CD4-positive, alpha-beta T cell treated with Interleukin-10 for 1 hour (primary cell): ENCODE data around the gene PMEPA1.

ENCODE experiments used
- DNase-seq: peaks from one replicate; pipeline ENCODE4 v3.0.0-alpha.2; 2020

Gene PMEPA1

DNA sequence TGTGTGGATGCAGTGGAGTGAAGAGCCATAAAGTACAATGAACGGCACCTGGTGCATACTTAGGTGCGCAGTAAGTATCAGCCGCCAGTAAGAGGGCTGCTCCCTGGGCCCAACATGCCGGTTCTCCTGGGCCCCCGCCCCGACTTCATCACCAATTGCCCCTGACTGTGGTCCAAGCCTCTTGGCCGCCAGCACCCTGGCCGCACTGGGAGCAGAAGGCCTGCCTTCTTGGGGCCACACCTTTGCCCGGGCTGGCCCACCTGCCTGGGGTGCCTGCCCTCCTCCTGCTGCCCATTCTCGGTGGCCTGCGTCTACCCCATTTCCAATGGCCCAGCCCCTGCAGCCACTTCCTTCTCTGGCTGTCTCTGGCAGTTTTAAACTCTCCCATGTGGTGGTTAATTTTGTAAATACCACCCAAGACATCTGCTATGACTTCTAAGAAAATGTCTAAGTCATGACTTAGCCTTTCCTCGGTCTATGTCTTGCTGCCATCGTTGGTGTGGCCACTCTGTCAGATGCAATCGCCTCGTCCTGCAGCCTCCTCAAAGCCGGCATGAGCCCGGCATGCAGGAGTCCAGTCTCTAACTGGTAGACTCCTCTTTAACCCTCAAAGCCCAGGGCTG is 36.8 kb downstream of the PMEPA1 start:
- no peak for DNase-seq

DNA sequence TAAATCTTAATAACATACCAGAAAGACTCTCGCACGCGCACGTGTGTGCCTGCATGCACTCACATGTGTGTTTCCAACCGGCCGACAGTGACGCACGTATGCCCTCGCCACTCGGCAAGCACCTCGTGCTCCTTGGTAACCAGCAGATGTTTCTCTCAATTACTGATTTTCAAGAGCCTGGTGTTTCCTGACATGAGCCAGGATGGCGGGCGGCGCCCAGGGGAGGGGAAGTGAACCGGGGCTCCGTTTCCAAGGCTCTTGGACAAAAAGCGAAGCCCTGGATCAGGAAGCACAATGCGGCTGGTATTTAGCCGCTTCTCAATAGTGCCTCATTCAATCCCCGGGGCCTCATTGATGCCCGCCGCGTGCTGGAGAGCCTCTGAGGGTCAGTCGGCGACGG is 37.7 kb downstream of the PMEPA1 start:
- DNase-seq = no peak

DNA sequence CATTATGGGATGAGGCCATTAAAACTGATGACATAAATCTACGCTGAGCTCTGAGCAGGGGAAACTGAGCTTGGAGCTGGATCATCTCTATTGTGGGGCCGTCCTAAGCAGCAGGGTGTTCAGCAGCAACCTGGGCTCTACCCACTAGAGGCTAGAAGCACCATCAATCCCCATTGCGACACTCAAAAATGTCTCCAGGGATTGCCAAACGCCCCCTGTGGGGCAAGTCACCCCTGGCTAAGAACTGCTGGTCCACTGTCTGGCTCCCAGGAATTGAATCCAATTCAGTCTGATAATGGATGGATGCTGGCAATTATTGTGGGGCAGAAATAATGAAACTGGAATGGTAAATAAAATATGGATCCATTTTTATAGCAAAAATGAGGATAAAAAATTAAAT is 38.2 kb downstream of the PMEPA1 start:
- no peak for DNase-seq

DNA sequence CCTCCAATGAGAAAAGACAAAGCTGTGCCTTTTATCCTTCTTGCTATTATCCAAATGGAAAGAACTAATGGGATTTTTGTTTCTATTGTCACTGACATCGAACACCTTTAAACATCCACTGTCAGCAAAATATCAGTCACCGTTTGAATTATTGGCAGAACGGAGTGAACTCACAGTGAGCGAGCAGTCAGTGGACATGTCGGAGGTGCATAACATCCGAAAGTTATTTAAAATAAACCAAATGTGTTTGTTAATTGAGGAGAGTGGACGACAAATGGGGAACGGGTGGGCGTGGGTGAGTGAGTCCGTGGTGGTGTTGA is 38.8 kb downstream of the PMEPA1 start:
- DNase-seq = no peak

DNA sequence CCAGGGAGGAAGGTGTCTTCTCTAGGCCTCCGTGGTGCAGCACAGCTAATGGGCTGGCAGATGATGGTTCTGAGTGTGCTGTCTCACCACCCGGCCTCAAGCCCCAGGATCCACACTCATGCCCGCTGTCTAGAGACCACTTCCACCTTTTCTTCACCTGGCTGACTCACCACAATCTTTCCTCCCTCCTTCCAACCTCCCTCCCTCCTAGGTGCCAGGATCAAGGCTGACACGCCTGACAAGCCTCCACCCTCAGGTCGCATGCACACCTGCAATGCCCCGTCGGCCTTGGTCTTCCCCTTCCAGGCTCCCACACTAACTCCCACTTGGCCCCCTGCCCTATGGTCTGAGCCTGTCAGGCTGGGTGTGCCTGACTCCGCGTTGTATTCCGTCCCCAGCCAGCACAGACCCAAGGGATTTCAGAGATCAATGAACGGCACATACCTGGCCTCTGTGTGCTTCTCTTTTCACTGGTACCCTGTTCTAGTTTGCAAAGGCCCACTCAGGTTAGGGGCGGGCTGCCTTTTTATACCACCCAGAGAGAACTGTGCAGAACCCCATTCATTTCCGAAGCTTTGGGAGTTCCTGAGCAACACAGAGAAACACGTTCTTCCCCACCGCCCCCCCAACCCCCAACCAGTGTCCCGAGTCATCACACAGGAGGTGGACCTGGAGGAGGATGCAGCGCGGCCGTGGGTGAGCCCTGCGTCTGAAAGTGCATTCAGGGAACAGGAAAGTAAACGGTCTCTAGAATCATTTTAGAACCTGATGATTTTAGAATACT is 39.3 kb downstream of the PMEPA1 start:
- no peak for DNase-seq

DNA sequence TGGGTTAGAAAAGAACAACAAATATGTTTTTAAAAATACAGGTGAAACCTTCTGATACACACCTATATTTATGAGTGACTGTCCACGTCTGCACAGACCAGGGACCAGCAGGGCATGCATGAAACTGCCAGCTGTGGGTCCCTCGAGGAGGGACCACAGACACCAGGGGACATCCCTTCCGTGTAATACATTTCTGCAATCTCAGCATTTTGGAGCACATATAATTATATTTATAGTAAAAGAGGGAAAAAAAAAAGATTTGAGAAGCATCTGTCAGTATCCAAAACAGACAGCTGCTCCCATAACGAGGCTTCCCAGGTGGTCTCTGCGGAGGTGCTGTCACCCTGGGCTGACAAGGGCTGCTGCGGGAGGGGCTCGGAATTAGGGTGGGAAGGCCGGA is 40.2 kb downstream of the PMEPA1 start:
- no peak for DNase-seq

DNA sequence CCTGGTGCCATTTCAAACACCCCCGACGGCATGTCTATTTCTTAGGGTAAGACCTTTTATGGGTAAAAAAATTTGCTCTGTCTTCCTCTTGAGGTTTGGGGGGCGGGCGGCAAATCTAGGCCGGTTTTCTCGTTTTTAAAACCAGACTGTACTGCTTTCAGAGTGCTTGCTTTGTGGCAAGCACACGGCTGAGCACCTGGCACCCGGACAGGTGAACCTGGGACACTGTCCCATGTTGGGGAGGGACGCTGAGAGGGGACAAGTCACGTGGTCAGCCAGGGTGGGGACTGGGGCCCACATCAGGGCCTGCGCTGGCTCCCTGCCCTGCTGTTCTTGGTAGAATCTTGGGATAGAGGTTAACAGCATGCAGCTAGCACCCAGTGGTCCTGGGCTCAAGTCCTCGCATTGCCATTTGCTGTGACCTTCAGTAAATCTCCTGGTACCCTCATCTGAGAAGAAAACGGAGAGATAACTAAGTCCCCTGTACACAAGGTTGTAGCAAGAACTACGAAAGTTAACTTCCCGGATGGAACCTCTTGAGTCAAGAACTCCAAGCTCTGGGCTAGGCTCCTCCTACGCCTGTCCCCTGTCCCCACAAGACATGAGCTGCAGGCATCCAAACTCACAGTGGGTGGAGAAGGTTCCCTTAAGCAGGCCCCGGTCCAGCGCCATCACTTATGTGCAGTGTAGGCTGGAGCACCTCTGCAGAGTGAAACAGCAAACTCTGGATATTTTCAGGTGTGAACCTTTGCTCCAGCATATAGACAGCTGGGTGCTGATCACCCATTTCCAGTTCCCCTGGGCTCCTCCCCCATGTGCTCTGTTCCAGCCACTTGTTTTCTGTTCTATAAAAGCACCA is 41.7 kb downstream of the PMEPA1 start:
- no peak for DNase-seq

DNA sequence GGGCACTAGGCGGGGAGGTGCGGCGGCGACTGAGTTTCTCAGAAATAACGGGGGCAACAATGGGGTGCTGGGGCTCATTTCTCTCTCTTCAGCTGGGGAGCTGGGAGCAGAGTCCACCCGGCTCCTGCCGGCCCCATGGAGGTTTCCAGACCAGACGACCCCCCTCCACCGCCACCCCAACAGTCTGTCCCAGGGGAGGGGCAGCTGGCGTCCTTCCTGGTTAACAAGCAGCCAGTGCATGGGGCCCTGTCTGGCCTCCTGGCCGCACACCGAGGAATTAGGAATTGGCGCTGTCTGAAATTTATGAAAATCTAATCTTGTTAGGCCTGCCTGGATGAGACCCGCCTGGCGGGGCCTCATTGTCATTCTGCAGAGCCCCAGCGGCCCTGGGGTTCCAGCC is 42.4 kb downstream of the PMEPA1 start:
- no peak for DNase-seq

DNA sequence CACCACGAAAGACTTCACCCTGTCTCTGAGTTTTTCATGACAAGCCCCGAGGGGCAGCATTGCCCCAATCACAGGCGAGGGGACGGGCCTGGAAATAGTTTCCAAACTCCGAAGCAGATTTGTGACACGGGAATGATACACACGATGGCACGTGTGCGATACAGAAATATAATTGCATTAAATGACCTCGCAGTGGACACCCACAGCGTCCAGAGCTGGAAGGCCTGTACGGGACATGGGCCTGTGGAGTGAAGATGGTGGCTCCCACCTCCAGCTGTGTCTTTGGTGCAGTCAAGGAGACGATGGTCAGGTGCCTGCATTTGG is 43.0 kb downstream of the PMEPA1 start:
- no peak for DNase-seq

DNA sequence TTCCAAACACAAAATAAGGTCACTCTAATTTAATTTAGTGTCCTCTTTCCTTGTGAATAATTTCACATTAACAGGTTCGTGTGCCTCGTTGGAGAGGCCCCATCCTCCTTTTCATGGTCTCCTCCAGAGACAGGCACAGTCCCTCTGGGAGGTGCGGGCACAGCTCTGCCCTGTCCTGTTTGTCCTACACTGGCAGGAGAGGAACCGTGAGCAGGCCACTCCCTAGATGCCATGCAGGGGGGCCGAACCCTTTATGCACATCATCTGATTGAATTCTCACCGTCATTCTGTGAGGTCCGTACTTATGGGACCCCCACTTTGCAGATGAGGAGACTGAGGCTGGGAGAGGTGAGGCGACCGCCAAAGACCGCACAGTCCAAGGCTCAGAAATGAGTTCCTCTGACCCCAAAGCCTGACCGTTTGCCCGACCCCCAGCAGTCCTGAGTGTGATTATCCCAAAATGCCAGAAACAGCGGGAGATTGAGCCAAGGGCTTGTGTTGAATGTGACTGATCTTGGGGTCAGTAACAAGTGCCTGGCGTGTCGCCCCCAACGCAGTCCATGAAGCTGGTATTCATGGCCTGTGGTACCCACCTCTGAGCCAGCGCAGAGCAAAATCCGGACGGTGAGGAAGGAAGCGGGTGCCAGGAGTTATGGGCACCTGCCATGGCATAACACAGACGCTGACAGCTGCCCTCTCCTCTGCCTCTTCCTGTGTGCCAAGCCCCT is 43.5 kb downstream of the PMEPA1 start:
- no peak for DNase-seq

DNA sequence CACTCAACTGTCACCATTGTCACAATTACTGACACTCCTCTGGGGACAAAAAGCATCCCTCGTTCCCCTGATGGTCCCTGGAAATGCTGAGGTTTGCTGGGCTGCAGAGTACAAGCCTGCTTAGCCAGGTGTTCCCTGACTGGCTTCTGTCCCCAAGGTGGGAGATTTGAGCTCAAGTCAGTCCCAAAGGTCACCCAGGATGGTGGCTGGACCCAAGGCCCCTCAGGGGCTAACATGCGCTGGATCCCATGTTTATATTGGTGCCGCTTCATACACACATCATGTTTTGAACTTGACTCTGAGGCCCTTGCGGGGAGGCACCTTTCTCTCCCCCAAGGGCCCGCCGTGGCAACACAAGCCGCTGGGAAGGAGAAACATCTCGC is 44.2 kb downstream of the PMEPA1 start:
- DNase-seq = no peak

DNA sequence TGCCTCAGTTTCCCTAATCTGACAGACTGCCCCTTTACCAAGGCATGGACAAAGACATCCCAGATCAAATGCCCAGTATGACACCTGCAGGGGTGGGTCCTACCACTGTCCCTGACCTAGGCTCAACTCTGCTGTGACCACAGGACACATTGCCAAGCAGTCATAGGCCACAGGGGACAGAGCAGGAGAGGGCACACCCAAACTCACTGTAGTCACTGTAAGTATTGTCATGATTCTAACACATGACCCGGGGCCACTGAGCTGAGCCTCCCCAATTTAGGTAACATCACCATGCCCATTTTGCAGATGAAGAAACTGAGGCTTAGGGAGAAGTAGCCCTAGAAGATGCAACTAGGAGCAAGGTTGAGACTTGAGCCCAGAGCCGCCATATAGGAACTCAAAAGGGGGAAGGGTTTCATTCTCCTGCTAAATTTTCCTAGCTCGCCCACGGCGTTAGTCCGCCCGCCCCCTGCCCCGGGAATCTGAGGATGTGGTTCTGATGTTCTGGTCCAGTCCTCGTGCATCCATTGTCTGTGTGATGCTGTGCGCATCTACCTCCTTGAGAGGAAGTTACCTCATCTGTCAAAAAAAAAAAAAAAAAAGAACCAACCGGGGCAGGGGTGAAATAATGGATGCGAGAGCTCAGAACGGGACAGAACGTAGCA is 44.8 kb downstream of the PMEPA1 start:
- DNase-seq = no peak

DNA sequence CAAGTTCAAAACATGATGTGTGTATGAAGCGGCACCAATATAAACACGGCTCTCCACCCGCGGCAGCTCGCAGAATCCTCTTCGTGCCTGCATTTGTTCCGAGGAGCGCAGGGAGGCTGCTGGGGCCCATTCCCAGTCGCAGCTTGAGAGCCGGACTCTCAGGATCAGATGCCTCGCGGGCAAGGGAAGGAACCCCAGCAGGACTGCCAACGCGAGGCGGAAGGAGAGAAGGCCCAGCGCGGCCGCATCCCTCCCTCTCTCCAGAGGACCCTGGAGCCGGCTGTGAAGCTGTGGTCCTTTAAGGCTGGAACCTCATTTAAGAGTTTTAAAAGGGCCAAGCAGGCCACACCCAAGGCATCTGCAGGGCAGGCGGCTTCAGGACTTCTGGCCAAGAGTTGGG is 45.3 kb downstream of the PMEPA1 start:
- no peak for DNase-seq

DNA sequence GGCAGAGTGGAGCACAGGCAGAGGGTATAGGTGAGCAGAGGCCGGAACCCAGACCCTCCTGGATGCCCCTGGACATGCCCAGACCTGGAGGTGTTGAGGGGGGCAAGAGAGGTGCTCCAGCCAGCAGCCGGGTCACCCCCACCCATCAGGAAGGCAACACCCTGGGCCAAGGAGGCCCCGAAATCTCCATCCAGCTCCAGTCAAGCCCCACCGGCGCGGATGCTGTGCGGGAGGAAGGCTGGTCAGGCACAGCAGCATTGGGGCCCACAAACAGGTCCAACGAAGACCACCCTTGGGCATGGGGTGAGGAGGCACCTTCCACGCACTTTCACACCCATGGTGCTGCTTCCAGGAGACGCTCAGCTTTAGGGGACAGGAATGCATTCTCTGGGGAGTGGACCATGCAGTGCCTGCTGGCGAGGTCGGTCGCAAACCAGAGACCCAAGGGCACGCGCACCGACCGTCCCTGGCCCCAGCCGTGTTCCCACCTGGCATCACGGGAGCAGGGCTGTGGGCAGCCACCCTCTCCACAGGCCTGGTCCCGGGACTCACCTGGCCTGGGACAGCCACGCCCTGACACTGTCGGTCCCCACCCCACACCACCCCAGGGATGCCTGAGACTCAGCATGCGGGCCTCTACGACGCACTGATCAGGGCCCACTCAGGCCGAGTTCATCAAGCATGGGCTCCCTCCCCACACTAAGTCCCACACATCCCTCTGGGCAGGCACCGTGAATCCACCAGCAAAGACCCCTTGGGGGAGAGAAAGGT is 45.9 kb downstream of the PMEPA1 start:
- DNase-seq = no peak

DNA sequence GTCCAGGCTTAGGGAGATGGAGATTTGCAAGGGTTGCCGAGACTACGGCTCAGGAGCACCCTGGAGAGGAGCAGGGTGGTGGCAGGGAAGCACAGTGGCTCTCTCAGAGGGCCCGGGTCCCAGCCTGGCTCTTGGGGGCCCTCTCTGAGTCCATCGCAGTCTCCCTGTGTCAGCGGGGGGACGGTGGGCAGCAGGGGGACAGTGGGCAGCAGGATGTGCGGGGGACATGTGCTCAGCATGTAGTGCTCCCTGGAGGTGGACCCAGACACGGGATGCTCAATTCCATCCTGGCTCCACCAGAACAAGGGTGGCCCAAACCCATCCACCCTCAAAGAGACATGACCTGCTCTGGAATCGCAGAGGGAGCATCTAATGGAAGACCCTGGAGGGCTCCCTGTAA is 46.6 kb downstream of the PMEPA1 start:
- no peak for DNase-seq

DNA sequence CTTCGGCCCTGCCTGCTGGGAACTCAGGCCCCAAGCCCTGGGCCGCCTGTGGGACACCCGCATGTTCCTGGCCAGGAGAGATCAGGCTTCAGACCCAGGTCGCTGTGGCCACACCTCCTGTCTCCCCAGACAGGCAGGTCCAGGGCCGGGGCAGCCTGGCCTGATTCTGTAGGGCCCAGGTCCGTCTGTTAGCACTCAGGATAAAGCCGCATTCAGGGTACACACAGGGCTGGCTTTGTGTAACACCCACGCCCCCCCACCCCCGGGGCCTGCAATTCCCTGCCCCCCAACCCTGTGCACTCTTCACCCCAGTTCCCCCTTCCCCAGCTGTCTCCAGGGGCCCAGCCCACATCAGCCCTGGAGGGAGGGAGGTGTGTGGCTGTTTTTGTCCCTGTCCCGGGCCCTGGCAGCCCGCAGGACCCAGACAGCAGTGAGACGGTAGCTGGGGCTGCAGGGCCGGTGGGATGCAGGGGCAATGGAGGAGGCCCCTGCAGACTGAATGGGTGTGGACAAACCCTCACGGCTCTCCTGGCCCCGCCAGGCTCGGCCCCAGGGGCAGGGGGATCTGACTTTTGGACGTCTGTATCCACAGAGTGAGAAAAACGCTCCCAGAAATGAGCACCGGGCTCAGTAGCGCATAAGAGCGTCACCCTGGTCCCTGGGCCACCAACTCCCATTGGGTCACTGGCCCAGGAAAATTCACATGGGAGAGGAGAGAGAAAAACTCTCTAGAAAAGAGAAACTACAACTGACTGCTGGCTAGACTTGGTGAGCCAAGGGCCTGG is 47.2 kb downstream of the PMEPA1 start:
- DNase-seq = no peak

DNA sequence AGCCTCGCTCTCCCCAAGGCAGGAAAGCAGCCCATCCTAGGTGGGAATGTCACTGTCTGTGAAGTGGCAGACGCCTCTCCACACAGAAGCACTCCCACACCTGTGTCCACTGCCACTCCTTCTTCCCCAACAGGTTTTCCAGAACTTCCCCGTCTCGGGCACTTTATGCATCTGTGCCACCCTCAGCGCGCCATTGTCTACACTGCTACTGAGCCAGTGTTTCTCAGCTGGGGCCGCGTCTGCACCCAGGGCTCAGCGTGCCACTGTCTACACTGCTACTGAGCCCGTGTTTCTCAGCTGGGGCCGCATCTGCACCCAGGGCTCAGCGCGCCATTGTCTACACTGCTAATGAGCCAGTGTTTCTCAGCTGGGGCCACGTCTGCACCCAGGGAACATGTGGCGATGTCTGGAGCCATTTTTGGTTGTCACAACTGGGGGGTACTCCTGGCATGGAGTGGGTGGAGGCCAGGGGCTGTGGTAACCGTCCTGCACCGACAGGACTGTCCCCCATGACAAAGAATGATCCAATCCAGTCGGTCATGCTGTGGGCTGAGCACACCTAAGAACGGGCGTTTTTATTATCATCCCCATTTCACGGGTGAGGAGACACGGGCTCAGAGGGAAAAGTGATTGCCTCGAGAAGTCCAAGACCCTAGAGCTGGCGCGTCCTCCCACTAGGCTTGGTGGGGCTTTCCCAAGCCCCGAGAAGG is 47.9 kb downstream of the PMEPA1 start:
- DNase-seq = no peak

DNA sequence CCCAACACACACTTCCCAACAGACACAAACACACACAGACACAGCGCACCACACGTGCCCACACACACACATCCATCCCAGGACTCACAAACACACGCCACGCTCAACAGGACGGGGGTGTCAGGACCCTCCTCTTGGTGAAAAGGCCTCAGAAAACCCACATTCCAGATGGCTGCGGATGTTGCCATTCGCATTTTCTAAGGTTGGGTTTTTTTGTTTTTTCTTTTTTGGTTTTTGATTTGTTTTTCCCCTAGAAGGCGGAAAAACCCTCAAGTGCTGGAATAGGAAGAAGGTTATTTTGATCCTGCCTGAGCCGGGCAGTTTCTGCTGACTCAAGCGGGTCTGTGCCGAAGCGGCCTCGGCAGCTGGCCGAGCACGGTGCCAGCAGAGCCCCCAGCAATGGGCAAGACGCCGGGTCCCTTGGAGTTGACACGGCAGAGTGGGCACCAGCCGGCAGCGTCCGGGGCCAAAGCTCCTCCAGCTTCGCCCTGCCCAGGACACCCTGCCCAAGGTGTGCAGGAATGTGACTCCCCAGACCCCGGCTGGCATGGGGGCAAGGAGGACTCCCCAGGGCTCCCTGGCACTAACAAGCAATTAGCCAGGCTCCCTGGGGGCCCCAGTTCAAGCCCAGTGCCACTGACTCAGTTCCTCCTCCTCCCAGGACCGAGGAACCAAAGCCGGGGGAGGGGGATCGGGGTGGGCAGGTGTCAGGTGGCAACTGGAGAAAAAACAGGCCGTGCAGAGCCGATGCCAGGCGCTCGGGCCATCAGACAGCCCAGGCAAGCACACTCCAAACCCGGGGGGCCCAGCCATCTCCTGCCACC is 48.7 kb downstream of the PMEPA1 start:
- no peak for DNase-seq

DNA sequence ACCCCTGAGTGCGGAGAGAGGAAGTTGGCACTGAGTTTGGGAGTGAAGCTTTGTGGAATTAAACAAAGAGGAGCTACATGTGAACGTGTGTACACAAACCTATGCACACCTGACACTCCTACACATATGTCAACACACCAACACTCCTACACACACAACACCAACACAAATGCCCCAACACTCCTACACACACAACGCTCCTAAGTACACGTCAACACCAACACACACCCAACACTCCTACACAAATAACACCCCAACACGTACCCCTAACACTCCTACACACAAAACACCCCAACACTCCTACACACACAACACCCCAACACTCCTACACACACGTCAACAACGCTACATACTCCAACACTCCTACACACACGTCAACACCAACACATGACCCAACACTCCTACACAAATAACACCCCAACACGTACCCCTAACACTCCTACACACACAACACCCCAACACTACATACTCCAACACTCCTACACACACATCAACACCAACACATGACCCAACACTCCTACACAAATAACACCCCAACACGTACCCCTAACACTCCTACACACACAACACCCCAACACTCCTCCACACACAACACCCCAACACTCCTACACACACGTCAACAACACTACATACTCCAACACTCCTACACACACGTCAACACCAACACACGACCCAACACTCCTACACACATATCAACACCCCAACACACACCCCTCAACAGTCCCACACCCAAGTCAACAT is 49.5 kb downstream of the PMEPA1 start:
- DNase-seq = no peak
